VCaP (cell line): ENCODE results near the gene SH3PXD2A.

Experiments used
- H3K27ac ChIP-seq: fragments of 450-650 bp; 2 replicates; pipeline ENCODE4 v1.5.1; 2017
- CTCF ChIP-seq: fragments of 450-650 bp; conservative IDR thresholded peaks from 2 replicates; pipeline ENCODE4 v1.5.1; 2017; ENCODE audit warnings: mild to moderate bottlenecking, moderate library complexity

Gene SH3PXD2A

GRCh38 chr10:103855424-103855823, at the start of gene SH3PXD2A:
SH3PXD2A (minus strand) TSS chr10:103855576; CDS start chr10:103855266, 310 bp downstream.
- peak within 1 kb of the TSS; percentile 74 for H3K27ac ChIP-seq

GRCh38 chr10:103901299-103901698, 45.9 kb upstream of the SH3PXD2A start:
- TF ChIP-seq CTCF: no peak
- no peak overlapping the region for H3K27ac ChIP-seq

More at GRCh38 chr10:103855424-103855823, at the start of gene SH3PXD2A:
- peak; percentile 57 for TF ChIP-seq CTCF

- TF ChIP-seq CTCF: no peak
- no peak overlapping the region for H3K27ac ChIP-seq
Observed at GRCh38 chr10:103899312-103899711, 43.9 kb upstream of the SH3PXD2A start.

GRCh38 chr10:103897241-103897774, 41.9 kb upstream of the SH3PXD2A start:
- H3K27ac ChIP-seq: no peak overlapping the region
- TF ChIP-seq CTCF: no peak

- H3K27ac ChIP-seq: no peak overlapping the region
- TF ChIP-seq CTCF: no peak
Observed at GRCh38 chr10:103896225-103896624, 40.8 kb upstream of the SH3PXD2A start.

- no peak for TF ChIP-seq CTCF
Observed at GRCh38 chr10:103895411-103896186, 40.2 kb upstream of the SH3PXD2A start.

GRCh38 chr10:103894441-103894864, 39.1 kb upstream of the SH3PXD2A start:
- peak overlapping the region; percentile 61 for H3K27ac ChIP-seq
- TF ChIP-seq CTCF: no peak

More at GRCh38 chr10:103895411-103896186, 40.2 kb upstream of the SH3PXD2A start:
- peak overlapping the region; percentile 61 for H3K27ac ChIP-seq
